AG09319 (cell line): ENCODE results near the gene C15orf40.
"Not testable (repeated sequence)": the region's sequence is repeated elsewhere in the genome, so short reads cannot be mapped to it uniquely, and the experiment has no call there.

ENCODE experiments used
- DNase-seq: peaks from one replicate; pipeline ENCODE4 v3.0.0-alpha.2; 2010; ENCODE audit warnings: low read depth; ENCODE audit errors: extremely low read depth
- CTCF ChIP-seq: IDR thresholded peaks from 2 replicates; pipeline ENCODE4 v1.5.1; 2011; ENCODE audit warnings: low read depth, mild to moderate bottlenecking, inconsistent platforms, low read length, moderate library complexity

The C15orf40 gene

GRCh38 chr15:82943176-82943575 lies 68.3 kb downstream of the C15orf40 start:
- no peak for DNase-seq
- TF ChIP-seq CTCF = no peak

- no peak for DNase-seq
- no peak for TF ChIP-seq CTCF
These were observed 68.7 kb downstream of the C15orf40 start for GRCh38 chr15:82942691-82943090.

GRCh38 chr15:82939678-82940077 lies 71.8 kb downstream of the C15orf40 start:
- DNase-seq = not testable (repeated sequence)
